K562 (cell line): ENCODE data around the gene OXLD1. TPM values are rescaled to one million over a fixed set of nuclear protein-coding genes. Genes with fewer than 3 reads are reported as not detected.

ENCODE experiments used
- BCOR ChIP-seq: fragments of 450-650 bp; IDR thresholded peaks from 2 replicates; pipeline ENCODE4 v1.6.1; 2016
- BMI1 ChIP-seq: fragments of 150-350 bp; IDR thresholded peaks from 2 replicates; pipeline ENCODE4 v1.6.1; 2014; ENCODE audit warnings: low read length
- BRF1 ChIP-seq: IDR thresholded peaks from 3 replicates; pipeline ENCODE4 v1.6.1; 2011; ENCODE audit warnings: borderline replicate concordance, mild to moderate bottlenecking; ENCODE audit not compliant: insufficient read length; ENCODE audit errors: extremely low read depth
- CHCHD3 ChIP-seq: fragments of 250-450 bp; sonication (Bioruptor Pico); IDR thresholded peaks from 2 replicates; pipeline ENCODE4 v2.1.2; 2022; ENCODE audit warnings: mild to moderate bottlenecking
- CHD1 ChIP-seq: fragments of 200-600 bp; sonication (generic); IDR thresholded peaks from one replicate; pipeline ENCODE4 v1.6.1; 2012; ENCODE audit warnings: mild to moderate bottlenecking, moderate library complexity, low read length, inconsistent platforms
- CREBBP ChIP-seq: IDR thresholded peaks from one replicate; pipeline ENCODE4 v1.6.1; 2012; ENCODE audit warnings: low read depth, mild to moderate bottlenecking, control low read depth, inconsistent platforms, low read length
- GABPA ChIP-seq: fragments of 200-800 bp; sonication (Bioruptor generic); conservative IDR thresholded peaks from 2 replicates; pipeline ENCODE4 v1.6.1; 2016; ENCODE audit warnings: low read depth, missing genetic modification characterization, missing compliant biosample characterization
- IRF1 ChIP-seq: sonication (generic); formaldehyde crosslinking; IDR thresholded peaks from 2 replicates; pipeline ENCODE4 v1.8.0; 2022; ENCODE audit warnings: missing genetic modification reagents, mild to moderate bottlenecking, borderline replicate concordance
- KHSRP ChIP-seq: fragments of 450-650 bp; IDR thresholded peaks from 2 replicates; pipeline ENCODE4 v1.6.1; 2017
- KLF1 ChIP-seq: fragments of 450-650 bp; IDR thresholded peaks from 2 replicates; pipeline ENCODE4 v1.6.1; 2016; ENCODE audit warnings: missing genetic modification characterization, missing compliant biosample characterization
- MBD1 ChIP-seq: fragments of 250-450 bp; sonication (Bioruptor Pico); IDR thresholded peaks from 2 replicates; pipeline ENCODE4 v1.8.0; 2022; ENCODE audit warnings: inconsistent platforms
- NFIX ChIP-seq: fragments of 250-450 bp; sonication (Bioruptor Pico); IDR thresholded peaks from 2 replicates; pipeline ENCODE4 v1.4.0; 2020; ENCODE audit warnings: low read depth, mild to moderate bottlenecking, moderate library complexity
- NFXL1 ChIP-seq: fragments of 450-650 bp; formaldehyde crosslinking; IDR thresholded peaks from 2 replicates; pipeline ENCODE4 v1.4.0; 2021; ENCODE audit warnings: mild to moderate bottlenecking
- NFYB ChIP-seq: IDR thresholded peaks from 2 replicates; pipeline ENCODE4 v1.6.1; 2011; ENCODE audit warnings: mild to moderate bottlenecking, moderate library complexity; ENCODE audit not compliant: insufficient read length; ENCODE audit errors: extremely low read depth
- PHF20 ChIP-seq: fragments of 450-650 bp; IDR thresholded peaks from 2 replicates; pipeline ENCODE4 v1.6.1; 2018; ENCODE audit not compliant: partially characterized antibody
- PKNOX1 ChIP-seq: fragments of 450-650 bp; IDR thresholded peaks from 2 replicates; pipeline ENCODE4 v1.6.1; 2016
- PRMT5 ChIP-seq: sonication (generic); formaldehyde crosslinking; IDR thresholded peaks from 2 replicates; pipeline ENCODE4 v1.5.0; 2020; ENCODE audit warnings: missing genetic modification reagents
- SETDB1 ChIP-seq: IDR thresholded peaks from one replicate; pipeline ENCODE4 v1.6.1; 2012; ENCODE audit warnings: low read length, control low read depth, inconsistent platforms
- SRSF7 ChIP-seq: fragments of 200-400 bp; formaldehyde crosslinking; optimal IDR thresholded peaks from 2 replicates; pipeline ENCODE3; 2017; ENCODE audit warnings: mild to moderate bottlenecking, low read depth, low read length
- STAT5A ChIP-seq: IDR thresholded peaks from 2 replicates; pipeline ENCODE4 v1.6.1; 2012; ENCODE audit warnings: low read length, inconsistent platforms, borderline replicate concordance
- ZBTB34 ChIP-seq: fragments of 250-450 bp; sonication (Bioruptor Pico); IDR thresholded peaks from 2 replicates; pipeline ENCODE4 v1.8.0; 2021; ENCODE audit warnings: mild to moderate bottlenecking, moderate library complexity
- ZC3H4 ChIP-seq: sonication (generic); formaldehyde crosslinking; IDR thresholded peaks from 2 replicates; pipeline ENCODE4 v1.9.0; 2021; ENCODE audit warnings: missing genetic modification reagents, borderline replicate concordance
- ZFP1 ChIP-seq: fragments of 450-650 bp; formaldehyde crosslinking; IDR thresholded peaks from 2 replicates; pipeline ENCODE4 v1.4.0; 2020; ENCODE audit warnings: mild to moderate bottlenecking, mixed read lengths
- ZNF146 ChIP-seq: IDR thresholded peaks from one replicate; pipeline ENCODE4 v1.6.1; 2018; ENCODE audit warnings: missing compliant biosample characterization; ENCODE audit not compliant: unreplicated experiment
- ZNF354B ChIP-seq: fragments of 250-450 bp; sonication (Bioruptor Pico); IDR thresholded peaks from 2 replicates; pipeline ENCODE4 v1.4.0; 2020
- ZNF668 ChIP-seq: fragments of 250-450 bp; sonication (Bioruptor Pico); IDR thresholded peaks from 2 replicates; pipeline ENCODE4 v1.8.0; 2022; ENCODE audit warnings: mild to moderate bottlenecking, inconsistent platforms
- polyA plus RNA-seq, 8 experiments: library from polyadenylated mRNA; depleted of rRNA in 4 of 8; stranded (reverse) in 5 of 8; unstranded in 3 of 8; fragments of >200 nt; fragmentation: Nextera tagmentation in 2 of 8; fragmentation: Illumina TruSeq in 1 of 8; extraction: Ambion mirVana in 2 of 8; extraction: Trizol in 1 of 8; gene quantifications; 2 replicates each; pipeline versions ENCODE4 v1.2.1 to v1.2.3, GENCODE V29; 2011 to 2014; ENCODE audit warnings: inconsistent platforms in 1 of 8, missing spikeins in 1 of 8
- total RNA-seq, 7 experiments: library from RNA; depleted of rRNA in 6 of 7; stranded (reverse); fragments of >200 nt in 6 of 7; fragmentation: Illumina TruSeq in 2 of 7; extraction: Trizol in 2 of 7; gene quantifications; 2 replicates each; pipeline versions ENCODE4 v1.2.1 to v1.2.3, GENCODE V29; 2011 to 2021; ENCODE audit warnings: low replicate concordance in 1 of 7

The OXLD1 gene
- total and polyA plus RNA-seq, 9 of the 15 experiments (the other 6 are each of a cell fraction or from before 2014, with no cell fraction given): 4.4 to 115 (median 29.3) TPM

GRCh38 chr17:81702934-81703746 is 36.7 kb upstream of the OXLD1 start, which contains the start of gene MRPL12 (continued):
- TF ChIP-seq STAT5A: no peak
- TF ChIP-seq CHCHD3 (CRISPR knock-in tag): no peak
- TF ChIP-seq KHSRP: no peak
- TF ChIP-seq NFIX: no peak
- TF ChIP-seq SRSF7: no peak
- TF ChIP-seq GABPA: peak; percentile 97
- TF ChIP-seq KLF1 (tag): no peak; the same call in 1 of the 2 replicates
- no peak for TF ChIP-seq PKNOX1
- no peak for TF ChIP-seq BRF1
- peak; percentile 73 for TF ChIP-seq CHD1
- TF ChIP-seq ZBTB34 (CRISPR knock-in tag): no peak
- no peak for TF ChIP-seq ZNF354B (CRISPR knock-in tag)
- no peak for TF ChIP-seq NFYB
- TF ChIP-seq SETDB1: no peak
- no peak for TF ChIP-seq BCOR
- TF ChIP-seq NFXL1 (CRISPR knock-in tag): no peak
- TF ChIP-seq ZFP1: no peak
- no peak for TF ChIP-seq PRMT5 (CRISPR knock-in tag)
- no peak for TF ChIP-seq ZNF146
- no peak for TF ChIP-seq MBD1 (CRISPR knock-in tag)
- no peak for TF ChIP-seq CREBBP
- TF ChIP-seq IRF1 (CRISPR knock-in tag): no peak
- TF ChIP-seq ZNF668 (CRISPR knock-in tag): no peak
- TF ChIP-seq PHF20: peak; percentile 79
- no peak for TF ChIP-seq BMI1
- no peak for TF ChIP-seq ZC3H4 (CRISPR knock-in tag)
